Measurements from ENCODE around the gene CD82.

- TF ChIP-seq FOXP2 (optimal IDR thresholded peaks at IDR 0.05; ENCODE audit: control extremely low read depth, extremely low read length, insufficient read depth) (no peak), EZH2 (IDR thresholded peaks at IDR 0.05) (no peak), POLR2AphosphoS5 (IDR thresholded peaks at IDR 0.05; ENCODE audit: borderline replicate concordance, low read depth, low read length) (no peak)
Observed at GRCh38 chr11:44597358-44598012, 32.0 kb downstream of the CD82 start.

All from SK-N-MC (cell line).